HG02642 (cell line): Measurements from ENCODE around the gene LBX1.

Experiments
- ATAC-seq: cut with Tn5 transposase; IDR thresholded peaks from one replicate; pipeline ENCODE4 v1.9.1; 2021; ENCODE audit warnings: mild to moderate bottlenecking; ENCODE audit not compliant: unreplicated experiment, poor library complexity

Gene LBX1

DNA sequence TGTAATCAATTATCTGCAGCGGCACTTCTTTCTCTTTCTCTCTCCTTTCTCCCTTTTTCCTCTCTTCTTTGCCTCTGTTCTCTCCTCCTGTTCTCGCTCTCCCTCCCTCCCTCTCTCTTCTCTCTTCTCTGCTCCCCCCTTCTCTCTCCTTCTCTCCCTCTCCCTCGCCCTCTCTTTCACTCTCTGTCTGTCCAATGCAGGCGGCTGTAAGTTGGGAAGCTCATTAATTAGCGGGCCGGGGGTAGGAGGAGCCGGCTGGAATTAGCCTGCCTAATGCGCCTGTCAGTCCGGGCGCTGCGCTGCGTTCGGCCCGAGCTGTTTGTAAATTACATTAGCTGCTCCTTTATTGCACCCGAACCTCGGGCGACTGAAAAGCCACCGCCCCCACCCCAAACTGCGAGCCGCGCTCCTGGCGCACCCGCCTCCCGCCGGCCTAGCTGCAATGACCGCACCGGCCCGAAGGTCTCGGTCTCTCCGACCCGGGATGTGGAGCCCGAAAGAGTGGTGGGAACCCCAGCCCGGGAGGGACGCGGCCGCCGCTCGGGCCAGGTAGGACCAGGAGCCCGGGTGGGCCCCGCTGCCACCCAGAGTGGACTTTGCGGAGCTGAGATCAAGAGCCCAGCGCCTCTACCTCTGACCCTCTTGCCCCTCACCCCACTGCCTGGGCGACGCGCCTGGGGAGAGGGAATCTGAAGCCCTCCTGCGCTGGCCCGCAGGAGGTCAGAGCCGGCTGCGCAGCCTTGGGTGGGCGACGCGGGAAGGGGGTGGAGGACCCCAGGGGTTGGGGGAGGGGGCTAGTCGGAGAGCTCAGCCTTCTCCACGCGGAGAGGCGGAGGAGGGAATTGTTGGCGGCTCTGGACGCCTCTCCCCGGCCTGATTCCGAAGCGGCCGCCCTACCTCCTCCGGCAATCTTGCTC, at the start of gene LBX1:
Gene LBX1 (minus strand): TSS at position 198 of the 917 bp plus-strand sequence. CDS start 648 bp downstream, outside the sequence.
- no peak for ATAC-seq

DNA sequence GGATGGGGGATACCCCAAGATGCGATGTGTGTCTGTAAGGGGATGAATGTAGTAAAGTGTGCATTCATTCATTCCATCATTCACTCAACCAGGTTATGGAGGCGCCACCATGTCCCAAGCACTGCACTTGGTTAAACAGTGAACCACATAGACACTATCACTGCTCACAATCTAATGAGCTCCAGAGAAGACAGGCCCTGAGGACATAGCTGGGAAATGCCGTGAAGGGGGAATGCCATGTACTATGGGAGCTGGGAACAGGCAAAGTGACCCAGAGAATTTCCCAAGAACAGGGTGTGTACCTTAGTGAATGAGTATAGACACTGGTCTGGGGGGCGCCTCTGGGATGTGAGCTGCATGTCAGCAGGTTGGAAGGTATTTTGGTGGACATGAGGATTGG, 44.5 kb upstream of the LBX1 start:
- no peak for ATAC-seq

GRCh38 chr10:101273330-101273729, 44.1 kb upstream of the LBX1 start:
- no peak for ATAC-seq

DNA sequence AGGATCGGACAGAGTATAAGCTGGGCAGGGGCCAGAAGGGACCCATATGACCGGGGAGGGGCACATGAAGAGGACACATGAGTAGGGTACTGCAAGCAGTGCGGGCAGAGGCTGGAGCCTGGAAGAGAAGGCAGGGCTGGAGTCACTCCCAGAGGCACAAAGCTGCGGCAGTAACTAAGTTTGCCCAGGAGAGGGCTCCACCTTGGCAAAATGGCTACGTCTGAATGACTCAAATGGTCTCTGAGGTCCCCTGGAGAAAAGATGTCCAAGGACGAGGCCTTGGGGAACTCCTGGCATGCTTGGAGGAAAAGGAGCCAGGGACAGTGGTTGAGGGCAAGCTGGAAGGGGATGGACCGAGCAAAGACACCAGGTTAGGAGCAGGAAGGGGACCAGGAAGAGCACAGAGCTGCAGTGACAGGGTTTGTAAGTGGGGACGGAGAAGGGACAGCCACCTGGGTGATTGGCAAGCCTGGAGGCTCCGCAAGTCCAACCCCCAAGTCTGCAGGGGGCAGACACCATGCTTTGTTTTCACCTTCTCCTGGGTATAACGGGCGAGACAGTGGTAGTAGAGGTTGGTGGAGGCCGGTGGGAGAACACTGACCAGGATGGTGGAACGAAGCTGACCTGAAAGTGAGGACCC, 43.1 kb upstream of the LBX1 start:
- ATAC-seq, result no peak

DNA sequence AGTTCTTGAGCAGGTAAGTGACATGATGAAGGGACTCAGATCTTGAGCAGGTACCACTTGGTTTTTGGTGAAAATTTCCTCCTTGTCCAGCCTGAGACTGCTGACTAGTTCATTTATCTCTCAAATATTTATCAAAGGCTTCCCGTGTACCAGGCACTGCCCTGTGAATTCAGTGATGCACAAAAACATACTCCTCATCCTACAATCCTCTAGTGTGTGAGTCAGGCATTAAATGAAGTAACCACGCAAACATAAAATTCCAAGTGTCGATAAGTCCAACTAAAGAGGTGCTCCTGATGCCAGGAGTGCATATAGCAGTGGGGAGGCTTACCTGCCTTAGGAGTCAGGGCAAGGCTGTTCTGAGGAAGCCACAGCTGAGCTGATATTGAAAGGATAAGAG, 41.5 kb upstream of the LBX1 start:
- ATAC-seq, result no peak

- ATAC-seq, result no peak
Measured at GRCh38 chr10:101267776-101268175, 38.5 kb upstream of the LBX1 start.

- ATAC-seq, result no peak
Measured at GRCh38 chr10:101267290-101267680, 38.0 kb upstream of the LBX1 start.

GRCh38 chr10:101266381-101267289, 37.4 kb upstream of the LBX1 start:
- ATAC-seq, result no peak

GRCh38 chr10:101263150-101263752, 34.0 kb upstream of the LBX1 start:
- no peak for ATAC-seq

DNA sequence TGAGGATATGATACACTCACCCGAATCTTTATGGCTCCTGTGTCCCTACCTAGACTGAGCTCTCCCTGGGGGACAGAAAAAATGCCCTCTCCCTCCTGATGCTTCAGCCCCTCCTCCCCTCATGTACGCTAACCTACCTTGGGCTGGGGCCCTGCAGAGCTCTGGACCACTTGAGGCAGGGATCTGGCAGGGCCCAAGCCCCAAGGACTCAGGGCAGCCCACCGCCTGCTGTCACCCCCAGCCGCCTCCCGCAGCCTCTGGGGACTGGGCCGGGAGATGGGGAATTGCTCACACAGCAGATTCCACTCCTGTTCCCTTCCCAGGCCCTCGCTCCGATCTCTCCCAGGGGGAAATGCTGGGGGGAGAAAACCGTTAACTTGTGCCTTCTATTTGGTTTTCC, 32.9 kb upstream of the LBX1 start:
- no peak for ATAC-seq

- no peak for ATAC-seq
Measured at GRCh38 chr10:101261702-101262101, 32.4 kb upstream of the LBX1 start.

DNA sequence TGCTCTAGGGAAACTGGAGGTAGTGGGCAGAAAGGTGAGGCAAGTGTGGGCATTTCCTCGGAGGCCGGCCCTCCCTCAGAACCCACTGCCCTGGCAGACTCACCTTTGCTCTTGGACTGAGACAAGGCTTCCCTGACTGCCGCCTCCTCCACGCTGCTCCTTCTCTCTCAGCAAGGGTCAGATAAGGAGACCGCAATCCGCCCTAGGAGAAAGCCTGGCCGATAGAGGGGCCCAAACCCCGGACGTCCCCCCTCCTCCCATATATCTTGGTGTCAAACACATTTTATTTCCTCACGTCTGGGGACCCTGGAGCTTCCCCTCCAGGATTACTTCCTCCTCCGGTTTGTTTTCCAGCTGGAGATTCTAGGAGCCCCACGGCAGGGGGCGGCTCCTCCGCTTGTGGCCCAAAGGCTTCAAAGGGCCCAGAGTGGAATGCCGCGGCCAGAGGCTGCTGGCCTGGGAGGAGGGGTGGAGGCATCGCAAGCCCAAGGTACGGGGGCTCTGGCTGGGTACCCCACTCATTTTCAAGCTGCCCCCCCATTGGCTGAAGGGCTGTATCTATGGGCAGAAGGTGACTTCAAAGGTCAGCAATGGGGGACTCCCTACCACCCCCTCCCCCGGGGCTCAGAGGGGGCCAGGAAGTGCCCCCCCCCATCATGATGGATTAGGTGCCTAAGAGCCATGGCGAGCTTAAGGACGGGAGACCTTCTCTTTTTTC, 31.7 kb upstream of the LBX1 start:
- no peak for ATAC-seq

DNA sequence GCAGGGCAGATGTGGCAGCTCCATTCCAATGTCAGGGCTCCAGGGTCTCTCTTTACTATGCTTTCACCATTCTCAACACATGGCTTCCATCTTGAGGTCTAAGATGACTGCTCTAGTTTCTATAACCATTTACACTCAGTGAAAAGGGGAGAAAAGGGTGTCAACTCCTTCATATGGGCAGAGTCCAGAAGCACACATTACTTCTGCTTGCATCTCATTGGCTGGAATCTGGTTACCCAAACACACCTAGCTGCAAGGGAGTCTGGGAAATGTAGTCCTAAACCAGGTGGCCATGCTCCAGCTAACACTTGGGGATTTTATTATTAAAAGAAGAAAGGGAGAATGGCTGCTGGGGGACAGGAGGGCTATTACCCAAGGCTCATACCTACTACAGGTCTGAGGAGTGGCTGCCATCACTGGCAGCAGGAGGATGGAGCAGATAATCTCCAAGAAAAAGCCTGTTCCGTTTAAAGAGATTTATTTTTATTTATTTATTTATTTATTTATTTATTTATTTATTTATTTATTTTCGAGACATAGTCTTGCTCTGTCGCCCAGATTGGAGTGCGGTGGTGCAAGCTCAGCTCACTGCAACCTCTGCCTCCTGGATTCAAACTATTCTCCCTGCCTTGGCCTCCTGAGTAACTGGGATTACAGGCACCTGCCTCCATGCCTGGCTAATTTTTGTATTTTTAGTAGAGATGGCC, 29.1 kb upstream of the LBX1 start:
- ATAC-seq, result no peak

DNA sequence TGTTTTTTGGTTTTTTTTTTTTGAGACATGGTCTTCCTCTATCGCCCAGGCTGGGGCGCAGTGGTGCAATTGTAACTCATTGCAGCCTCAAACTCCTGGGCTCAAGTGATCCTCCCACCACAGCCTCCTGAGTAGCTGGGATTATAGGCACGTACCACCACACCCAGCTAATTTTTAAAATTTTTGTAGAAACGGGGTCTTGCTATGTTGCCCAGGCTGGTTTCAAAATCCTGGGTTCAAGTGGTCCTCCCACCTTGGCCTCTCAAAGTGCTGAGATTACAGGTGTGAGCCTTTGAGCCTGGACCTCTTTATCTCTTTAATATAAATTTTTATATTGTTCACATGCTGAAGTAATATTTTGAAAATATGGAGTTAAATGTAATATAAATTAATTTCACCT, 28.2 kb upstream of the LBX1 start:
- no peak for ATAC-seq

GRCh38 chr10:101257084-101257483, 27.8 kb upstream of the LBX1 start:
- ATAC-seq, result no peak

DNA sequence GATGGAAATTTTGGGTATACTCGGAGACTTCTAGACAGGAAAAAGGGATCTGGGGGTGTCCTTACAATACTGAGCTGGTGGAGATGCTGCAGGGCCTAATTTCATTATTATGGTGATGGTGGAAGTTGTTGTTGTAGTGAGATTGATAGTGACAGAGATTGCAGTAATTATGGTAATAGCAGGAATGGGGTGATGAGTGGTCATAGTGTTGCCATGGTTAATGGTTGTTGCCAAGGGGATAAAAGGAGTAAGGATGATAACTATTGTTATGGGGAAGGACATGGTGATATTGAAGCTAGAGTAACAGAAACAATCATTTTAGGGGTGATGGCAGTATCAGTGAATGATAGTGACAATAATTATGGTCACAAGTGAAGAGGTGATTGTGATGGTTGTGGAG, 27.1 kb upstream of the LBX1 start:
- ATAC-seq, result no peak

- ATAC-seq, result no peak
Measured at GRCh38 chr10:101250136-101250535, 20.9 kb upstream of the LBX1 start.

DNA sequence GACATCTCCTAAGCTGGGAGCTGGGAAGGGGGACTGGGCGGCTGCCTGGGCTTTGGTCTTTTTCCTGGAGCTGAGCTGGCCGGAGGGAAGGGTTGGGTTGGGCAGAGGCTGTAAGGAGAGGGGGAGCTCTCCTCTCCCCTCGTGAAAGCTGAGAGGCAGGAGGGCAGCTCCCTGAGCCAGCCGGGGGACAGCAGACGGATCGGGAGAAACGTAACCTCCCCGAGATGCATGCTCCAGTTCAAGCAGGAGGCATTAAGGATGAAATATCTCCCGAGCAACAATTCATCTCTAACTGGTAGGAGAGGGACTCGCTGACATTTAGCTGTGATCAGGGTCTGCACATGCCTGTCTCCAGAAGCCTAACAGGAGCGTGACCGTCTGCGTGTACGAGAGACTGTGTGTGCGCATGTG, 19.9 kb upstream of the LBX1 start:
- ATAC-seq, result no peak

- ATAC-seq, result no peak
Measured at GRCh38 chr10:101246639-101247038, 17.4 kb upstream of the LBX1 start.
